K562 (cell line): ENCODE results near the gene SOX12. TPM values are rescaled to one million over a fixed set of nuclear protein-coding genes. Genes with fewer than 3 reads are reported as not detected.
A peak's percentile ranks its signal among the peaks of the same experiment; 100 is the strongest.

Experiments used
- ATAC-seq: fragments of 200-7000 bp; cut with Tn5 transposase; 3 replicates; pipeline ENCODE4 v1.9.1; 2020; ENCODE audit warnings: moderate library complexity
- BruUV-seq: library from RNA; stranded (reverse); fragments of 400-500 nt; replicated peaks from 2 replicates; lab custom pipeline; 2021; lab: Mats Ljungman, UMichigan
- CTCF ChIA-PET: fragments of 300-600 bp; formaldehyde crosslinking; extraction: SDS; loops from one replicate; lab custom pipeline; 2021; ENCODE audit warnings: low intra/inter-chr PET ratio; lab: Yijun Ruan, JAX
- POLR2A ChIA-PET: fragments of 300-600, 350-650 bp; sonication (Branson Sonifier 250); formaldehyde crosslinking; extraction: SDS; loops from one replicate; lab custom pipeline; 2021; ENCODE audit warnings: antibody characterized with exemption, inconsistent platforms; lab: Yijun Ruan, JAX
- DNase-seq, 4 experiments: peaks; one replicate each; pipeline versions ENCODE4 v3.0.0 to v3.0.0-alpha.2; 2011 to 2018; ENCODE audit warnings: low spot score in 3 of 4, mixed read lengths in 3 of 4; ENCODE audit errors: extremely low read depth in 1 of 4
- FAIRE-seq: peaks from 2 replicates; lab custom pipeline; 2011; peaks lifted over from hg19 to GRCh38; lab: Jason Lieb, UNC
- H2AFZ ChIP-seq: 2 replicates; pipeline ENCODE4 v1.6.0; 2011; ENCODE audit warnings: low read depth, low read length, control low read depth, inconsistent platforms
- H3K27ac ChIP-seq: fragments of 200-600 bp; 3 replicates; pipeline ENCODE4 v1.8.0; 2011; ENCODE audit warnings: low read depth, mild to moderate bottlenecking, control low read depth, inconsistent platforms, low read length, moderate library complexity, mixed read lengths; ENCODE audit errors: extremely low read depth
- H3K27me3 ChIP-seq, 2 experiments: fragments of 300-600 bp in 1 of 2; 2 replicates in 1 of 2; 3 replicates in 1 of 2; pipeline versions ENCODE4 v1.6.0 to v1.8.0; 2011; ENCODE audit warnings: inconsistent platforms in 2 of 2, low read length in 2 of 2, mild to moderate bottlenecking in 1 of 2, mixed read lengths in 1 of 2, moderate library complexity in 1 of 2; ENCODE audit not compliant: control insufficient read depth in 2 of 2, insufficient read depth in 2 of 2
- H3K36me3 ChIP-seq: fragments of 300-600 bp; 3 replicates; pipeline ENCODE4 v1.8.0; 2011; ENCODE audit warnings: mild to moderate bottlenecking, low read length, inconsistent platforms; ENCODE audit not compliant: control insufficient read depth, insufficient read depth
- H3K4me1 ChIP-seq, 2 experiments: fragments of 200-600 bp in 1 of 2; replicated peaks in 1 of 2; 2 replicates in 1 of 2; 3 replicates in 1 of 2; pipeline versions ENCODE4 v1.5.1 to v1.8.0; 2011; ENCODE audit warnings: inconsistent platforms in 2 of 2, low read length in 2 of 2, mild to moderate bottlenecking in 1 of 2, mixed read lengths in 1 of 2, moderate library complexity in 1 of 2; ENCODE audit not compliant: control insufficient read depth in 2 of 2, insufficient read depth in 2 of 2
- H3K4me2 ChIP-seq: 2 replicates; pipeline ENCODE4 v1.6.1; 2011; ENCODE audit warnings: low read length, control low read depth, inconsistent platforms, mixed read lengths; ENCODE audit not compliant: insufficient read depth
- H3K4me3 ChIP-seq: fragments of 200-600 bp; sonication (generic), shearing (Covaris generic); 2 replicates; pipeline ENCODE4 v1.5.1; 2016; ENCODE audit warnings: control low read depth, inconsistent platforms
- H3K79me2 ChIP-seq: fragments of 200-600 bp; 3 replicates; pipeline ENCODE4 v1.8.0; 2011; ENCODE audit warnings: low read length, inconsistent platforms; ENCODE audit not compliant: control insufficient read depth, insufficient read depth
- H3K9ac ChIP-seq, 2 experiments: 2 replicates each; pipeline versions ENCODE4 v1.6.0 to v1.6.1; 2011; ENCODE audit warnings: low read depth in 2 of 2, low read length in 2 of 2, control low read depth in 1 of 2, inconsistent platforms in 1 of 2, mild to moderate bottlenecking in 1 of 2, mixed read lengths in 1 of 2; ENCODE audit not compliant: insufficient read depth in 1 of 2
- H3K9me1 ChIP-seq: one replicate; pipeline ENCODE4 v1.6.0; 2011; ENCODE audit warnings: inconsistent platforms, mild to moderate bottlenecking, low read length, moderate library complexity; ENCODE audit not compliant: control insufficient read depth, insufficient read depth
- H3K9me3 ChIP-seq: replicated peaks from 2 replicates; pipeline ENCODE4 v1.5.1; 2011; ENCODE audit warnings: low read depth, low read length, inconsistent platforms; ENCODE audit not compliant: control insufficient read depth, insufficient read depth
- H4K20me1 ChIP-seq: replicated peaks from 2 replicates; pipeline ENCODE4 v1.6.1; 2011; ENCODE audit warnings: low read length, inconsistent platforms, mixed read lengths; ENCODE audit not compliant: control insufficient read depth, insufficient read depth
- HSF4 ChIP-seq: fragments of 250-450 bp; sonication (Bioruptor Pico); IDR thresholded peaks from 2 replicates; pipeline ENCODE4 v2.1.2; 2022; ENCODE audit warnings: mild to moderate bottlenecking, moderate library complexity, borderline replicate concordance
- NONO ChIP-seq, 2 experiments: fragments of 200-400 bp in 1 of 2; fragments of 450-650 bp in 1 of 2; formaldehyde crosslinking in 1 of 2; IDR thresholded peaks; 2 replicates each; pipeline ENCODE4 v1.6.1; 2017; ENCODE audit warnings: low read depth in 2 of 2, mild to moderate bottlenecking in 2 of 2, moderate library complexity in 2 of 2, low read length in 1 of 2
- WGBS: fragments of 100-300 bp; shearing (Covaris generic); methylation state at CpG from one replicate; pipeline ENCODE4 v1.1.6; 2016; ENCODE audit warnings: low coverage, mixed read lengths; ENCODE audit not compliant: insufficient coverage; ENCODE audit errors: missing lambda C conversion rate; 5-methylcytosine and 5-hydroxymethylcytosine counted together
- in situ Hi-C: fragments of 300-500 bp; cut with MboI; formaldehyde crosslinking; loops from 4 replicates; pipeline ENCODE4 v1.15.0; 2018; ENCODE audit warnings: inconsistent platforms, mixed read lengths
- intact Hi-C: fragments of 100-400 bp; cut with micrococcal nuclease; formaldehyde crosslinking; loops from 2 replicates; pipeline ENCODE4 v1.14.2; 2022
- polyA plus RNA-seq, 8 experiments: library from polyadenylated mRNA; depleted of rRNA in 4 of 8; stranded (reverse) in 5 of 8; unstranded in 3 of 8; fragments of >200 nt; fragmentation: Nextera tagmentation in 2 of 8; fragmentation: Illumina TruSeq in 1 of 8; extraction: Ambion mirVana in 2 of 8; extraction: Trizol in 1 of 8; gene quantifications; 2 replicates each; pipeline versions ENCODE4 v1.2.1 to v1.2.3, GENCODE V29; 2011 to 2014; ENCODE audit warnings: inconsistent platforms in 1 of 8, missing spikeins in 1 of 8
- total RNA-seq, 7 experiments: library from RNA; depleted of rRNA in 6 of 7; stranded (reverse); fragments of >200 nt in 6 of 7; fragmentation: Illumina TruSeq in 2 of 7; extraction: Trizol in 2 of 7; gene quantifications; 2 replicates each; pipeline versions ENCODE4 v1.2.1 to v1.2.3, GENCODE V29; 2011 to 2021; ENCODE audit warnings: low replicate concordance in 1 of 7
- TF ChIP-seq, protein P1 (sequence below): fragments of 450-650 bp; IDR thresholded peaks from 2 replicates; pipeline ENCODE4 v1.6.1; 2017; ENCODE audit warnings: antibody characterized with exemption, mild to moderate bottlenecking
- TF ChIP-seq, protein P2 (sequence below): fragments of 450-650 bp; IDR thresholded peaks from 2 replicates; pipeline ENCODE4 v1.6.1; 2016; ENCODE audit warnings: mild to moderate bottlenecking, moderate library complexity

The SOX12 gene
- total and polyA plus RNA-seq, 9 of the 15 experiments (the other 6 are each of a cell fraction or from before 2014, with no cell fraction given): 0.42 to 26.3 (median 2.6) TPM

DNA sequence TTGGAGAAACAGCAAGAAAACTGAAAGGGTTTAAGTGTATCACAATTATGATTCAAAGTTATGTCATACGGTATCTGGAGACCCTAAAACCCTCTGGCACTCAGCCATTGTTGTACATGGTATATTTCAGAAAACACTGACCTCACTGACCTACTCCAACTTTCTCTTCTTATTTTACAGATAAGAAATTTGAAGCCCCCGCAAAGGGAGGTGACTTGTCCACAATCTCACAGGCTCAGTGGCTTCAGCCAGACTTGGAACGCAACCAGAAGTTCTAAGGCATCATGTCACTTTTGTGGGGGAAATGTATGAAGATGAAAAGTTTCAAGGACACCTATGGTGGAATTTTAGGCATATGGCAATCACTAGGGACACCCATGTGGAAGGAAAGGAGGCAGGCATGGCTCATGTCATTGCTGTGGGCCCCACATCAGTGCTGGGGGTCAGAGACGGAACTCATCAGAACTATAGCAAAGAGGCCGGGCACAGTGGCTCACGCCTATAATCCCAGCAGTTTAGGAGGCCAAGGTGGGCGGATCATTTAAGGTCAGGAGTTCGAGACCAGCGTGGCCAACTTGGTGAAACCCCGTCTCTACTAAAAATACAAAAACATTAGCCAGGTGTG is 50.0 kb downstream of the SOX12 start:
- H3K9me3 ChIP-seq: no peaks in the 10 kb centered on the region
- in situ Hi-C loops (no loop called here), intact Hi-C loops (no loop called here)
- POLR2A ChIA-PET: interaction anchor here (0.6 to 7.5 kb wide), 5 partner anchors 7 to 935 kb away, joined by 3 to 100 read pairs (median 3); partner anchors contain the start of genes NRSN2 and TRIB3
- H3K79me2 ChIP-seq: peaks cover 24% of the 10 kb centered on the region
- H3K9me1 ChIP-seq: no peaks in the 10 kb centered on the region
- FAIRE-seq (peak; percentile 59), DNase-seq (peak in 2 of 4 experiments; percentile 44 to 88), ATAC-seq (0 out of 3 replicates have a peak, but pooled peaks have one; percentile 0)
- no peaks in the 10 kb centered on the region; the same call in 2 of the 3 replicates for H3K36me3 ChIP-seq
- CTCF ChIA-PET: no interaction called here
- H3K9ac ChIP-seq: peak overlapping the region; percentile 68 to 70; a peak in 3 of 4 replicates
- no peaks in the 10 kb centered on the region for H4K20me1 ChIP-seq
- WGBS: 15% methylated on average over 10 of the region's 10 CpGs
- no peaks in the 10 kb centered on the region for H3K27me3 ChIP-seq
- no TSS peak for BruUV-seq
- H3K4me1 ChIP-seq: peaks cover 50 to 68% of the 10 kb centered on the region in 2 experiments
- H2AFZ ChIP-seq: peak overlapping the region; percentile 86
- H3K27ac ChIP-seq: peak overlapping the region; percentile 99
- no peak overlapping the region for H3K4me3 ChIP-seq
- H3K4me2 ChIP-seq: peak overlapping the region; percentile 60
- TF ChIP-seq, protein P1, sequence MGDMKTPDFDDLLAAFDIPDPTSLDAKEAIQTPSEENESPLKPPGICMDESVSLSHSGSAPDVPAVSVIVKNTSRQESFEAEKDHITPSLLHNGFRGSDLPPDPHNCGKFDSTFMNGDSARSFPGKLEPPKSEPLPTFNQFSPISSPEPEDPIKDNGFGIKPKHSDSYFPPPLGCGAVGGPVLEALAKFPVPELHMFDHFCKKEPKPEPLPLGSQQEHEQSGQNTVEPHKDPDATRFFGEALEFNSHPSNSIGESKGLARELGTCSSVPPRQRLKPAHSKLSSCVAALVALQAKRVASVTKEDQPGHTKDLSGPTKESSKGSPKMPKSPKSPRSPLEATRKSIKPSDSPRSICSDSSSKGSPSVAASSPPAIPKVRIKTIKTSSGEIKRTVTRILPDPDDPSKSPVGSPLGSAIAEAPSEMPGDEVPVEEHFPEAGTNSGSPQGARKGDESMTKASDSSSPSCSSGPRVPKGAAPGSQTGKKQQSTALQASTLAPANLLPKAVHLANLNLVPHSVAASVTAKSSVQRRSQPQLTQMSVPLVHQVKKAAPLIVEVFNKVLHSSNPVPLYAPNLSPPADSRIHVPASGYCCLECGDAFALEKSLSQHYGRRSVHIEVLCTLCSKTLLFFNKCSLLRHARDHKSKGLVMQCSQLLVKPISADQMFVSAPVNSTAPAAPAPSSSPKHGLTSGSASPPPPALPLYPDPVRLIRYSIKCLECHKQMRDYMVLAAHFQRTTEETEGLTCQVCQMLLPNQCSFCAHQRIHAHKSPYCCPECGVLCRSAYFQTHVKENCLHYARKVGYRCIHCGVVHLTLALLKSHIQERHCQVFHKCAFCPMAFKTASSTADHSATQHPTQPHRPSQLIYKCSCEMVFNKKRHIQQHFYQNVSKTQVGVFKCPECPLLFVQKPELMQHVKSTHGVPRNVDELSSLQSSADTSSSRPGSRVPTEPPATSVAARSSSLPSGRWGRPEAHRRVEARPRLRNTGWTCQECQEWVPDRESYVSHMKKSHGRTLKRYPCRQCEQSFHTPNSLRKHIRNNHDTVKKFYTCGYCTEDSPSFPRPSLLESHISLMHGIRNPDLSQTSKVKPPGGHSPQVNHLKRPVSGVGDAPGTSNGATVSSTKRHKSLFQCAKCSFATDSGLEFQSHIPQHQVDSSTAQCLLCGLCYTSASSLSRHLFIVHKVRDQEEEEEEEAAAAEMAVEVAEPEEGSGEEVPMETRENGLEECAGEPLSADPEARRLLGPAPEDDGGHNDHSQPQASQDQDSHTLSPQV: peak; percentile 79
- TF ChIP-seq HSF4 (CRISPR knock-in tag): peak; percentile 23; the same call in 1 of the 2 replicates
- TF ChIP-seq NONO (IDR thresholded peaks at IDR 0.05; ENCODE audit: low read depth in 2 of 2, low read length in 1 of 2): peak in 1 of 2 experiments; percentile 18; a peak in 1 of 4 replicates
- TF ChIP-seq, protein P2, sequence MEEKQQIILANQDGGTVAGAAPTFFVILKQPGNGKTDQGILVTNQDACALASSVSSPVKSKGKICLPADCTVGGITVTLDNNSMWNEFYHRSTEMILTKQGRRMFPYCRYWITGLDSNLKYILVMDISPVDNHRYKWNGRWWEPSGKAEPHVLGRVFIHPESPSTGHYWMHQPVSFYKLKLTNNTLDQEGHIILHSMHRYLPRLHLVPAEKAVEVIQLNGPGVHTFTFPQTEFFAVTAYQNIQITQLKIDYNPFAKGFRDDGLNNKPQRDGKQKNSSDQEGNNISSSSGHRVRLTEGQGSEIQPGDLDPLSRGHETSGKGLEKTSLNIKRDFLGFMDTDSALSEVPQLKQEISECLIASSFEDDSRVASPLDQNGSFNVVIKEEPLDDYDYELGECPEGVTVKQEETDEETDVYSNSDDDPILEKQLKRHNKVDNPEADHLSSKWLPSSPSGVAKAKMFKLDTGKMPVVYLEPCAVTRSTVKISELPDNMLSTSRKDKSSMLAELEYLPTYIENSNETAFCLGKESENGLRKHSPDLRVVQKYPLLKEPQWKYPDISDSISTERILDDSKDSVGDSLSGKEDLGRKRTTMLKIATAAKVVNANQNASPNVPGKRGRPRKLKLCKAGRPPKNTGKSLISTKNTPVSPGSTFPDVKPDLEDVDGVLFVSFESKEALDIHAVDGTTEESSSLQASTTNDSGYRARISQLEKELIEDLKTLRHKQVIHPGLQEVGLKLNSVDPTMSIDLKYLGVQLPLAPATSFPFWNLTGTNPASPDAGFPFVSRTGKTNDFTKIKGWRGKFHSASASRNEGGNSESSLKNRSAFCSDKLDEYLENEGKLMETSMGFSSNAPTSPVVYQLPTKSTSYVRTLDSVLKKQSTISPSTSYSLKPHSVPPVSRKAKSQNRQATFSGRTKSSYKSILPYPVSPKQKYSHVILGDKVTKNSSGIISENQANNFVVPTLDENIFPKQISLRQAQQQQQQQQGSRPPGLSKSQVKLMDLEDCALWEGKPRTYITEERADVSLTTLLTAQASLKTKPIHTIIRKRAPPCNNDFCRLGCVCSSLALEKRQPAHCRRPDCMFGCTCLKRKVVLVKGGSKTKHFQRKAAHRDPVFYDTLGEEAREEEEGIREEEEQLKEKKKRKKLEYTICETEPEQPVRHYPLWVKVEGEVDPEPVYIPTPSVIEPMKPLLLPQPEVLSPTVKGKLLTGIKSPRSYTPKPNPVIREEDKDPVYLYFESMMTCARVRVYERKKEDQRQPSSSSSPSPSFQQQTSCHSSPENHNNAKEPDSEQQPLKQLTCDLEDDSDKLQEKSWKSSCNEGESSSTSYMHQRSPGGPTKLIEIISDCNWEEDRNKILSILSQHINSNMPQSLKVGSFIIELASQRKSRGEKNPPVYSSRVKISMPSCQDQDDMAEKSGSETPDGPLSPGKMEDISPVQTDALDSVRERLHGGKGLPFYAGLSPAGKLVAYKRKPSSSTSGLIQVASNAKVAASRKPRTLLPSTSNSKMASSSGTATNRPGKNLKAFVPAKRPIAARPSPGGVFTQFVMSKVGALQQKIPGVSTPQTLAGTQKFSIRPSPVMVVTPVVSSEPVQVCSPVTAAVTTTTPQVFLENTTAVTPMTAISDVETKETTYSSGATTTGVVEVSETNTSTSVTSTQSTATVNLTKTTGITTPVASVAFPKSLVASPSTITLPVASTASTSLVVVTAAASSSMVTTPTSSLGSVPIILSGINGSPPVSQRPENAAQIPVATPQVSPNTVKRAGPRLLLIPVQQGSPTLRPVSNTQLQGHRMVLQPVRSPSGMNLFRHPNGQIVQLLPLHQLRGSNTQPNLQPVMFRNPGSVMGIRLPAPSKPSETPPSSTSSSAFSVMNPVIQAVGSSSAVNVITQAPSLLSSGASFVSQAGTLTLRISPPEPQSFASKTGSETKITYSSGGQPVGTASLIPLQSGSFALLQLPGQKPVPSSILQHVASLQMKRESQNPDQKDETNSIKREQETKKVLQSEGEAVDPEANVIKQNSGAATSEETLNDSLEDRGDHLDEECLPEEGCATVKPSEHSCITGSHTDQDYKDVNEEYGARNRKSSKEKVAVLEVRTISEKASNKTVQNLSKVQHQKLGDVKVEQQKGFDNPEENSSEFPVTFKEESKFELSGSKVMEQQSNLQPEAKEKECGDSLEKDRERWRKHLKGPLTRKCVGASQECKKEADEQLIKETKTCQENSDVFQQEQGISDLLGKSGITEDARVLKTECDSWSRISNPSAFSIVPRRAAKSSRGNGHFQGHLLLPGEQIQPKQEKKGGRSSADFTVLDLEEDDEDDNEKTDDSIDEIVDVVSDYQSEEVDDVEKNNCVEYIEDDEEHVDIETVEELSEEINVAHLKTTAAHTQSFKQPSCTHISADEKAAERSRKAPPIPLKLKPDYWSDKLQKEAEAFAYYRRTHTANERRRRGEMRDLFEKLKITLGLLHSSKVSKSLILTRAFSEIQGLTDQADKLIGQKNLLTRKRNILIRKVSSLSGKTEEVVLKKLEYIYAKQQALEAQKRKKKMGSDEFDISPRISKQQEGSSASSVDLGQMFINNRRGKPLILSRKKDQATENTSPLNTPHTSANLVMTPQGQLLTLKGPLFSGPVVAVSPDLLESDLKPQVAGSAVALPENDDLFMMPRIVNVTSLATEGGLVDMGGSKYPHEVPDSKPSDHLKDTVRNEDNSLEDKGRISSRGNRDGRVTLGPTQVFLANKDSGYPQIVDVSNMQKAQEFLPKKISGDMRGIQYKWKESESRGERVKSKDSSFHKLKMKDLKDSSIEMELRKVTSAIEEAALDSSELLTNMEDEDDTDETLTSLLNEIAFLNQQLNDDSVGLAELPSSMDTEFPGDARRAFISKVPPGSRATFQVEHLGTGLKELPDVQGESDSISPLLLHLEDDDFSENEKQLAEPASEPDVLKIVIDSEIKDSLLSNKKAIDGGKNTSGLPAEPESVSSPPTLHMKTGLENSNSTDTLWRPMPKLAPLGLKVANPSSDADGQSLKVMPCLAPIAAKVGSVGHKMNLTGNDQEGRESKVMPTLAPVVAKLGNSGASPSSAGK: peak; percentile 54
